Thoracic aorta (tissue), 2 donors: ENCODE data around the gene IRF3. TPM values are rescaled to one million over a fixed set of nuclear protein-coding genes. Genes with fewer than 3 reads are reported as not detected.

ENCODE experiments used
- ATAC-seq: fragments of 150-250 bp; one replicate; pipeline ENCODE4 v1.8.0; 2017; ENCODE audit warnings: low read depth; ENCODE audit not compliant: insufficient number of reproducible peaks, low FRiP score
- DNase-seq: peaks from one replicate; pipeline ENCODE4 v3.0.0-alpha.2; 2020; ENCODE audit warnings: low spot score
- H3K27ac ChIP-seq, 2 donors: fragments of 200-600 bp; sonication (generic); 1 replicate in 1 of 2; 2 replicates in 1 of 2; pipeline ENCODE4 v1.5.1; 2016; ENCODE audit warnings: mild to moderate bottlenecking in 2 of 2, moderate library complexity in 2 of 2
- H3K27me3 ChIP-seq: fragments of 200-600 bp; sonication (generic); replicated peaks from 2 replicates; pipeline ENCODE4 v1.6.0; 2016; ENCODE audit warnings: mild to moderate bottlenecking; ENCODE audit not compliant: insufficient read depth
- H3K36me3 ChIP-seq: fragments of 200-600 bp; sonication (generic); one replicate; pipeline ENCODE4 v1.5.1; 2016
- H3K4me1 ChIP-seq, 2 donors: fragments of 200-600 bp; sonication (generic); 1 replicate in 1 of 2; 2 replicates in 1 of 2; pipeline versions ENCODE4 v1.5.1 to v1.6.0; 2016; ENCODE audit warnings: low read depth in 2 of 2, mild to moderate bottlenecking in 1 of 2; ENCODE audit not compliant: control insufficient read depth in 1 of 2
- H3K4me3 ChIP-seq: fragments of 200-600 bp; sonication (generic); 2 replicates; pipeline ENCODE4 v1.5.1; 2016; ENCODE audit warnings: mild to moderate bottlenecking
- H3K9me3 ChIP-seq: fragments of 200-600 bp; sonication (generic); 2 replicates; pipeline ENCODE4 v1.5.1; 2016
- total RNA-seq, 2 donors: library from RNA; depleted of rRNA; stranded (reverse); fragments of >200 nt; gene quantifications; one replicate each; pipeline versions ENCODE4 v1.1.0 to v1.2.3, GENCODE V29; 2016
- TF ChIP-seq, protein P1 (sequence below): fragments of 200-600 bp; sonication (generic); IDR thresholded peaks from one replicate; pipeline ENCODE4 v1.5.1; 2019; ENCODE audit warnings: antibody characterized with exemption

The IRF3 gene
- total RNA-seq, 2 donors from 2014 or later = 33.2 to 52.9 TPM

DNA sequence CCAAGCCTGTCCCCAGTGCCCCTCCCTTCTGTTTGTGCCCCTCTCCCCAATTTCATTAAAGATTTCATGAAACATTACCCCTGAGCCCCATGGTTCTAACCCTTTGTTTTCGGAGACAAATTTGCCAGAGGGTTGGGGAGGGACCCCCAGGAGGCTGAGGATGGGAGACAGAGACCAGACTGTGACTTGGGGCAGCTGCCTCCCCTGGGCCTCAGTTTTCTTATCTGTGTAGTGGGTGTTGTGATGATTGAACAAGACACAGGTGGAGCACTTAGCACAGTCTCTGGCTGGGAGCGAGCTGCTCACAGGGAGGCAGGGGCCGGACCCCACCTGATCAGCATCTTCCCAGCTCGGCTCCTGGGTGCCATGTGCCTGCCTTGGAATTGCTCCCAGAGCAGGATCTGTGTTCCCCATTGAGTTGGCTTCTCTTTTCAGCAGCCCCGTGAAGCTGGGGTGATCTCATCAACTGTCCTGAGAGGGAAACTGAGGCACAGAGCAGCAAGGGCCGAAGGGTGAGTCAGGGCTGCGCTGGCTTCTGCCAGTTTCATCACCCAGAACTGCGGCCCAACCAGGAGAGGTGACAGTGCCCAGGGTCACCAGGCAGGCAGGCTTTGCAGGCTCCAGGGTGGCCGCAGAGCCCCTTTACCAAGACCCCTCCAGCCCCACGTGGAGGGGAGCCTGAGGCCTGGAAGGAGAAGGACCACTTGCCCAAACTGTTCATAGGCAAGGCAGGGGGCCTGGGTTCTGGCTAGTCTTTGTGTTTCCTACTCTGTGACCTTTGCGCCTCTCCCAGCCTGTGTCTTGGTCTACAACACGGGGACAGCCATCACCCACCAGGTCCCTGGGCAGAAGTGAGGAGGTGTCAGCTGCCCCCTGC, 6.9 kb downstream of the IRF3 start:
- no peaks in the 10 kb centered on the region for H3K9me3 ChIP-seq
- ATAC-seq (no peak), DNase-seq (no peak)
- no peak overlapping the region for H3K4me3 ChIP-seq
- H3K27me3 ChIP-seq = no peaks in the 10 kb centered on the region
- H3K36me3 ChIP-seq = peaks cover 71% of the 10 kb centered on the region
- TF ChIP-seq, protein P1, sequence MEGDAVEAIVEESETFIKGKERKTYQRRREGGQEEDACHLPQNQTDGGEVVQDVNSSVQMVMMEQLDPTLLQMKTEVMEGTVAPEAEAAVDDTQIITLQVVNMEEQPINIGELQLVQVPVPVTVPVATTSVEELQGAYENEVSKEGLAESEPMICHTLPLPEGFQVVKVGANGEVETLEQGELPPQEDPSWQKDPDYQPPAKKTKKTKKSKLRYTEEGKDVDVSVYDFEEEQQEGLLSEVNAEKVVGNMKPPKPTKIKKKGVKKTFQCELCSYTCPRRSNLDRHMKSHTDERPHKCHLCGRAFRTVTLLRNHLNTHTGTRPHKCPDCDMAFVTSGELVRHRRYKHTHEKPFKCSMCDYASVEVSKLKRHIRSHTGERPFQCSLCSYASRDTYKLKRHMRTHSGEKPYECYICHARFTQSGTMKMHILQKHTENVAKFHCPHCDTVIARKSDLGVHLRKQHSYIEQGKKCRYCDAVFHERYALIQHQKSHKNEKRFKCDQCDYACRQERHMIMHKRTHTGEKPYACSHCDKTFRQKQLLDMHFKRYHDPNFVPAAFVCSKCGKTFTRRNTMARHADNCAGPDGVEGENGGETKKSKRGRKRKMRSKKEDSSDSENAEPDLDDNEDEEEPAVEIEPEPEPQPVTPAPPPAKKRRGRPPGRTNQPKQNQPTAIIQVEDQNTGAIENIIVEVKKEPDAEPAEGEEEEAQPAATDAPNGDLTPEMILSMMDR = no peak
- peaks cover 2 to 5% of the 10 kb centered on the region in 2 donors for H3K4me1 ChIP-seq
- no peak overlapping the region for H3K27ac ChIP-seq

DNA sequence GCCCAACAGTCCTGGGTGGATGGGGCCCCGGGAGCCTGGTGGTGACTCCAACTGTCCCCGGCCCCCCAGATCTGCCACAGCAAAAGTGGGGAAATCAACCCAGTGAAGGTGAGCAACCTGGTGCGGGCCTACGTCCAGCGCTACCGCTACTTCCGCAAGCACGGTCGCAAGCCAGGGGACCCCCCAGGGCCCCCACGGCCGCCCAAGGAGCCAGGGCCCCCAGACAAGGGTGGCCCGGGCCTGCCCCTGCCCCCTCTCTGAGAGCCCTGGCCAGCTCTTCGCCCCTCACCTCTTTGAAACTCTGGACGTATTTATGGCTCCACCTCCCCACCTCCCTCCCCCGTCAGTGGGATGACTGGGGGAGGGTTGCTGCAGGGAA, 7.5 kb downstream of the IRF3 start:
- no peak for ATAC-seq
- TF ChIP-seq, protein P1 = no peak
- peaks cover 77% of the 10 kb centered on the region for H3K36me3 ChIP-seq

DNA sequence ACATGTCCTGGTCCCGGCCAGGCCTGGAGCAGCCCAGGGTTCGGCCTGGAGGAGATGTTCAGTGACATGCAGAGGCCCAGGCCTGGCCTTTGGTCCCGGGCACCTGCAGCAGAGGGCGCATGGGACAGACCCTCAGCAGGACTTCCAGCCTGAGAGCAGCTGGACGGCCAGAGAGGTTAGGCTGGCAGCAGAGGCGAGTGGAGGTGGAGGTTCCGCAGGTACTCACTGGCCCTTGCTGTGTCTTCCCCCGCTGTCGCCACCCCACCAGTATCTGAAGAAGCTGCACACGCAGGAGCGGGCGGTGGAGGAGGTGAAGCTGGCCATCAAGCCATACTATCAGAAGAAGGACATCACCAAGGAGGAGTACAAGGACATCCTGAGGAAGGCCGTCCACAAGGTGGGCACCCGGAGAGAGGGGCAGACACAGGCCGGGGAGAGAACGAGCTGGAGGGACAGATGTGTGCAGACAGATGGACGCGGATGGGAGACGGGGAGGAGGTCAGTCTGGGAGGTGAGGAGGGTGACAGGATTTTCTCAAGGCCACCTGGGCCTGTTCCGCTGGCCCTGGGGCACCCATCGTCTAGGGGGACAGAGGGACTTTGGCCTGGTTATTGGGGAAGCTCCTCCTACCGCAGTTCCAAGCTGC, 8.0 kb downstream of the IRF3 start:
- Histone ChIP-seq H3K4me1 (no peaks in the 10 kb centered on the region), H3K27me3 (no peaks in the 10 kb centered on the region), H3K27ac (no peak overlapping the region), H3K36me3 (peaks cover 77% of the 10 kb centered on the region), H3K9me3 (no peaks in the 10 kb centered on the region), H3K4me3 (no peak overlapping the region)
- DNase-seq (no peak), ATAC-seq (no peak)
- TF ChIP-seq, protein P1 = no peak

More for the DNA sequence above, 7.5 kb downstream of the IRF3 start:
- no peaks in the 10 kb centered on the region for H3K27me3 ChIP-seq
- H3K27ac ChIP-seq = no peak overlapping the region
- no peak overlapping the region for H3K4me3 ChIP-seq
- no peaks in the 10 kb centered on the region for H3K9me3 ChIP-seq
- no peaks in the 10 kb centered on the region for H3K4me1 ChIP-seq
- DNase-seq = no peak

DNA sequence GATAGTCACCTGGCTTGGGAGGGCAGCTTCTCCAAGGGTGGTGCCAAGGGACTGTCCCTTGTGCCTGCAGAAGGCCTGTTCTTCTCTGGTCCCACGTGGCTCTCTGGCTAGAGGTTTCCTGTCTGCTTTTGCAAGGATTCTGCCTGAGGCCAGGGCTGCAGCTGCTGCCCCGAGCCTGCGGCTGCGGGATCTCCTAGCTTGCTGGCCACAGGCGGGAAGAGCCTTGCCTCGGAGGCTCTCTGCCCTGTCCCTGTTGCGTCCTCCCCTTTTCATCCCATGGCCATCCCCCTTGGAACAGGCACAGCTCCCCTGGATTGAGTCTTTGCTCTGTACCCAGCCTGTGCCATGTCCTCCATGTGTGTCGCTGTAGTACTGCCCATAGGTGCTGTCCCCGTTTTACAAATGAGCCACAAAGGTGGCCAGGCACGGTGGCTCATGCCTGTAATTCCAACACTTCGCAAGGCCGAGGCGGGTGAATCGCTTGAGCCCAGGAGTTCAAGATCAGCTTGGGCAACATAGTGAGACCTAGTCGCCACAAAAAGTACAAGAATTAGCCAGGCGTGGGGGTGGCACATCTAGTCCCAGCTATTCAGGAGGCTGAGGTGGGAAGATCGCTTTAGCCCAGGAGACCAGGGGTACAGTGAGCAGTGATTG, 9.1 kb downstream of the IRF3 start:
- ATAC-seq (no peak), DNase-seq (no peak)
- Histone ChIP-seq H3K9me3 (no peaks in the 10 kb centered on the region), H3K27ac (no peak overlapping the region), H3K4me1 (no peaks in the 10 kb centered on the region), H3K36me3 (peaks cover 72% of the 10 kb centered on the region), H3K27me3 (no peaks in the 10 kb centered on the region), H3K4me3 (no peak overlapping the region)
- TF ChIP-seq, protein P1 = no peak
